K562 (cell line): ENCODE results near the gene GMEB1. TPM values are rescaled to one million over a fixed set of nuclear protein-coding genes. Genes with fewer than 3 reads are reported as not detected.

Experiments
- ATAC-seq: fragments of 200-7000 bp; cut with Tn5 transposase; 3 replicates; pipeline ENCODE4 v1.9.1; 2020; ENCODE audit warnings: moderate library complexity
- BruUV-seq: library from RNA; stranded (reverse); fragments of 400-500 nt; replicated peaks from 2 replicates; lab custom pipeline; 2021; lab: Mats Ljungman, UMichigan
- CTCF ChIA-PET: fragments of 300-600 bp; formaldehyde crosslinking; extraction: SDS; loops from one replicate; lab custom pipeline; 2021; ENCODE audit warnings: low intra/inter-chr PET ratio; lab: Yijun Ruan, JAX
- POLR2A ChIA-PET: fragments of 300-600, 350-650 bp; sonication (Branson Sonifier 250); formaldehyde crosslinking; extraction: SDS; loops from one replicate; lab custom pipeline; 2021; ENCODE audit warnings: antibody characterized with exemption, inconsistent platforms; lab: Yijun Ruan, JAX
- DNase-seq, 4 experiments: peaks; one replicate each; pipeline versions ENCODE4 v3.0.0 to v3.0.0-alpha.2; 2011 to 2018; ENCODE audit warnings: low spot score in 3 of 4, mixed read lengths in 3 of 4; ENCODE audit errors: extremely low read depth in 1 of 4
- FAIRE-seq: peaks from 2 replicates; lab custom pipeline; 2011; peaks lifted over from hg19 to GRCh38; lab: Jason Lieb, UNC
- H2AFZ ChIP-seq: 2 replicates; pipeline ENCODE4 v1.6.0; 2011; ENCODE audit warnings: low read depth, low read length, control low read depth, inconsistent platforms
- H3K27ac ChIP-seq: fragments of 200-600 bp; 3 replicates; pipeline ENCODE4 v1.8.0; 2011; ENCODE audit warnings: low read depth, mild to moderate bottlenecking, control low read depth, inconsistent platforms, low read length, moderate library complexity, mixed read lengths; ENCODE audit errors: extremely low read depth
- H3K27me3 ChIP-seq, 2 experiments: fragments of 300-600 bp in 1 of 2; 2 replicates in 1 of 2; 3 replicates in 1 of 2; pipeline versions ENCODE4 v1.6.0 to v1.8.0; 2011; ENCODE audit warnings: inconsistent platforms in 2 of 2, low read length in 2 of 2, mild to moderate bottlenecking in 1 of 2, mixed read lengths in 1 of 2, moderate library complexity in 1 of 2; ENCODE audit not compliant: control insufficient read depth in 2 of 2, insufficient read depth in 2 of 2
- H3K36me3 ChIP-seq: fragments of 300-600 bp; 3 replicates; pipeline ENCODE4 v1.8.0; 2011; ENCODE audit warnings: mild to moderate bottlenecking, low read length, inconsistent platforms; ENCODE audit not compliant: control insufficient read depth, insufficient read depth
- H3K4me1 ChIP-seq, 2 experiments: fragments of 200-600 bp in 1 of 2; replicated peaks in 1 of 2; 2 replicates in 1 of 2; 3 replicates in 1 of 2; pipeline versions ENCODE4 v1.5.1 to v1.8.0; 2011; ENCODE audit warnings: inconsistent platforms in 2 of 2, low read length in 2 of 2, mild to moderate bottlenecking in 1 of 2, mixed read lengths in 1 of 2, moderate library complexity in 1 of 2; ENCODE audit not compliant: control insufficient read depth in 2 of 2, insufficient read depth in 2 of 2
- H3K4me2 ChIP-seq: 2 replicates; pipeline ENCODE4 v1.6.1; 2011; ENCODE audit warnings: low read length, control low read depth, inconsistent platforms, mixed read lengths; ENCODE audit not compliant: insufficient read depth
- H3K4me3 ChIP-seq: fragments of 200-600 bp; sonication (generic), shearing (Covaris generic); 2 replicates; pipeline ENCODE4 v1.5.1; 2016; ENCODE audit warnings: control low read depth, inconsistent platforms
- H3K79me2 ChIP-seq: fragments of 200-600 bp; 3 replicates; pipeline ENCODE4 v1.8.0; 2011; ENCODE audit warnings: low read length, inconsistent platforms; ENCODE audit not compliant: control insufficient read depth, insufficient read depth
- H3K9ac ChIP-seq, 2 experiments: 2 replicates each; pipeline versions ENCODE4 v1.6.0 to v1.6.1; 2011; ENCODE audit warnings: low read depth in 2 of 2, low read length in 2 of 2, control low read depth in 1 of 2, inconsistent platforms in 1 of 2, mild to moderate bottlenecking in 1 of 2, mixed read lengths in 1 of 2; ENCODE audit not compliant: insufficient read depth in 1 of 2
- H3K9me1 ChIP-seq: one replicate; pipeline ENCODE4 v1.6.0; 2011; ENCODE audit warnings: inconsistent platforms, mild to moderate bottlenecking, low read length, moderate library complexity; ENCODE audit not compliant: control insufficient read depth, insufficient read depth
- H3K9me3 ChIP-seq: replicated peaks from 2 replicates; pipeline ENCODE4 v1.5.1; 2011; ENCODE audit warnings: low read depth, low read length, inconsistent platforms; ENCODE audit not compliant: control insufficient read depth, insufficient read depth
- H4K20me1 ChIP-seq: replicated peaks from 2 replicates; pipeline ENCODE4 v1.6.1; 2011; ENCODE audit warnings: low read length, inconsistent platforms, mixed read lengths; ENCODE audit not compliant: control insufficient read depth, insufficient read depth
- CSDE1 ChIP-seq, 2 experiments: fragments of 450-650 bp; IDR thresholded peaks; 2 replicates each; pipeline ENCODE4 v1.6.1; 2016; ENCODE audit warnings: mild to moderate bottlenecking in 1 of 2
- ETS2 ChIP-seq: IDR thresholded peaks from 2 replicates; pipeline ENCODE4 v1.6.1; 2016; ENCODE audit warnings: borderline replicate concordance, missing genetic modification characterization, mild to moderate bottlenecking, moderate library complexity, missing compliant biosample characterization; ENCODE audit not compliant: poor library complexity, severe bottlenecking
- EZH2 ChIP-seq: IDR thresholded peaks from 2 replicates; pipeline ENCODE4 v1.6.1; 2012; ENCODE audit warnings: low read depth, mild to moderate bottlenecking, inconsistent platforms, low read length, borderline replicate concordance
- FOSL1 ChIP-seq: fragments of 200-800 bp; sonication (Bioruptor generic); conservative IDR thresholded peaks from 2 replicates; pipeline ENCODE4 v1.6.1; 2016; ENCODE audit warnings: missing genetic modification characterization, missing compliant biosample characterization
- FOXA3 ChIP-seq, 2 experiments: fragments of 450-650 bp in 1 of 2; sonication (generic) in 1 of 2; formaldehyde crosslinking; IDR thresholded peaks in 1 of 2; conservative IDR thresholded peaks in 1 of 2; 2 replicates each; pipeline versions ENCODE4 v1.4.0 to v1.8.0; 2020 to 2022; ENCODE audit warnings: mild to moderate bottlenecking in 2 of 2, missing genetic modification reagents in 1 of 2
- HMG20A ChIP-seq: fragments of 450-650 bp; formaldehyde crosslinking; conservative IDR thresholded peaks from 2 replicates; pipeline ENCODE4 v1.4.0; 2020; ENCODE audit warnings: mild to moderate bottlenecking, mixed read lengths
- HNRNPK ChIP-seq: fragments of 200-400 bp; formaldehyde crosslinking; IDR thresholded peaks from one replicate; pipeline ENCODE4 v1.6.1; 2018; ENCODE audit warnings: mild to moderate bottlenecking, low read depth, low read length; ENCODE audit not compliant: poor library complexity, severe bottlenecking
- ILK ChIP-seq: fragments of 450-650 bp; IDR thresholded peaks from 2 replicates; pipeline ENCODE4 v1.6.1; 2016; ENCODE audit warnings: missing genetic modification characterization, low read depth, mild to moderate bottlenecking, missing compliant biosample characterization, moderate library complexity, borderline replicate concordance
- IRF2 ChIP-seq: sonication (generic); formaldehyde crosslinking; IDR thresholded peaks from 2 replicates; pipeline ENCODE4 v1.8.1; 2022; ENCODE audit warnings: mild to moderate bottlenecking, missing genetic modification reagents
- MAFF ChIP-seq: IDR thresholded peaks from 2 replicates; pipeline ENCODE4 v1.6.1; 2012; ENCODE audit warnings: low read length, improper control_type of control experiment
- MEF2A ChIP-seq: IDR thresholded peaks from 2 replicates; pipeline ENCODE4 v1.6.1; 2011; ENCODE audit warnings: low read depth, mild to moderate bottlenecking, low read length, moderate library complexity; ENCODE audit not compliant: control insufficient read depth
- NR2F6 ChIP-seq: fragments of 450-650 bp; formaldehyde crosslinking; IDR thresholded peaks from 2 replicates; pipeline ENCODE4 v1.4.0; 2020; ENCODE audit warnings: mild to moderate bottlenecking
- PHF21A ChIP-seq: fragments of 450-650 bp; IDR thresholded peaks from 2 replicates; pipeline ENCODE4 v1.6.1; 2017; ENCODE audit warnings: low read depth, borderline replicate concordance
- PKNOX1 ChIP-seq: fragments of 450-650 bp; IDR thresholded peaks from 2 replicates; pipeline ENCODE4 v1.6.1; 2016
- SRSF7 ChIP-seq: fragments of 200-400 bp; formaldehyde crosslinking; optimal IDR thresholded peaks from 2 replicates; pipeline ENCODE3; 2017; ENCODE audit warnings: mild to moderate bottlenecking, low read depth, low read length
- TBP ChIP-seq: optimal IDR thresholded peaks from 2 replicates; pipeline ENCODE3; 2011; ENCODE audit warnings: low read depth, low read length, improper control_type of control experiment
- TEAD2 ChIP-seq: fragments of 450-650 bp; IDR thresholded peaks from 2 replicates; pipeline ENCODE4 v1.6.1; 2016; ENCODE audit warnings: missing genetic modification characterization, control low read depth, missing compliant biosample characterization
- ZFP30 ChIP-seq: fragments of 250-450 bp; sonication (Bioruptor Pico); IDR thresholded peaks from 2 replicates; pipeline ENCODE4 v1.8.0; 2022; ENCODE audit warnings: moderate library complexity, mild to moderate bottlenecking, inconsistent platforms, borderline replicate concordance
- ZNF384 ChIP-seq: IDR thresholded peaks from 2 replicates; pipeline ENCODE4 v1.6.1; 2012; ENCODE audit warnings: low read depth, low read length, improper control_type of control experiment
- ZNF699 ChIP-seq: fragments of 250-450 bp; sonication (Bioruptor Pico); IDR thresholded peaks from 2 replicates; pipeline ENCODE4 v1.8.0; 2021; ENCODE audit warnings: mild to moderate bottlenecking, moderate library complexity; ENCODE audit not compliant: insufficient replicate concordance
- WGBS: fragments of 100-300 bp; shearing (Covaris generic); methylation state at CpG from one replicate; pipeline ENCODE4 v1.1.6; 2016; ENCODE audit warnings: low coverage, mixed read lengths; ENCODE audit not compliant: insufficient coverage; ENCODE audit errors: missing lambda C conversion rate; 5-methylcytosine and 5-hydroxymethylcytosine counted together
- in situ Hi-C: fragments of 300-500 bp; cut with MboI; formaldehyde crosslinking; loops from 4 replicates; pipeline ENCODE4 v1.15.0; 2018; ENCODE audit warnings: inconsistent platforms, mixed read lengths
- intact Hi-C: fragments of 100-400 bp; cut with micrococcal nuclease; formaldehyde crosslinking; loops from 2 replicates; pipeline ENCODE4 v1.14.2; 2022
- polyA plus RNA-seq, 8 experiments: library from polyadenylated mRNA; depleted of rRNA in 4 of 8; stranded (reverse) in 5 of 8; unstranded in 3 of 8; fragments of >200 nt; fragmentation: Nextera tagmentation in 2 of 8; fragmentation: Illumina TruSeq in 1 of 8; extraction: Ambion mirVana in 2 of 8; extraction: Trizol in 1 of 8; gene quantifications; 2 replicates each; pipeline versions ENCODE4 v1.2.1 to v1.2.3, GENCODE V29; 2011 to 2014; ENCODE audit warnings: inconsistent platforms in 1 of 8, missing spikeins in 1 of 8
- total RNA-seq, 7 experiments: library from RNA; depleted of rRNA in 6 of 7; stranded (reverse); fragments of >200 nt in 6 of 7; fragmentation: Illumina TruSeq in 2 of 7; extraction: Trizol in 2 of 7; gene quantifications; 2 replicates each; pipeline versions ENCODE4 v1.2.1 to v1.2.3, GENCODE V29; 2011 to 2021; ENCODE audit warnings: low replicate concordance in 1 of 7
- TF ChIP-seq, protein P1 (sequence below): fragments of 250-450 bp; sonication (Bioruptor Pico); IDR thresholded peaks from 2 replicates; pipeline ENCODE4 v1.8.0; 2021; ENCODE audit warnings: moderate library complexity, mild to moderate bottlenecking, inconsistent platforms

Gene GMEB1
- total and polyA plus RNA-seq, 9 of the 15 experiments (the other 6 are each of a cell fraction or from before 2014, with no cell fraction given), result 6.6 to 17.5 (median 8.5) TPM

GRCh38 chr1:28646040-28646439, 22.5 kb upstream of the GMEB1 start:
- peaks cover 2% of the 10 kb centered on the region; the same call in 2 of the 3 replicates for H3K36me3 ChIP-seq
- no TSS peak for BruUV-seq
- H3K9me1 ChIP-seq, result no peaks in the 10 kb centered on the region
- ChIA-PET CTCF (no interaction called here), POLR2A (interaction anchor here (0.5 to 0.6 kb wide), 3 partner anchors 22 to 210 kb away, joined by 3 read pairs; partner anchors contain the start of gene GMEB1)
- DNase-seq, result peak in 1 of 4 experiments; percentile 45
- H3K9ac ChIP-seq, result peak overlapping the region in 1 of 2 experiments; percentile 51; a peak in 1 of 4 replicates
- H3K79me2 ChIP-seq, result peaks cover 38% of the 10 kb centered on the region
- in situ Hi-C loops (loop anchor here (5.0 kb wide), 1 partner anchor 221 kb away; no protein-coding TSS in a partner anchor), intact Hi-C loops (loop anchor here (5.0 to 10.0 kb wide), 3 partner anchors 411 to 556 kb away; partner anchors contain the start of genes ATP5IF1, DNAJC8 and SRSF4)
- H3K27ac ChIP-seq, result peak overlapping the region; percentile 20
- H3K4me2 ChIP-seq, result no peak overlapping the region
- no peak for ATAC-seq
- H3K4me3 ChIP-seq, result no peak overlapping the region
- no peaks in the 10 kb centered on the region for H3K27me3 ChIP-seq
- WGBS, result 69% methylated on average over 1 of the region's 1 CpG
- FAIRE-seq, result no peak
- no peaks in the 10 kb centered on the region for H3K9me3 ChIP-seq
- H3K4me1 ChIP-seq, result peaks cover 36 to 37% of the 10 kb centered on the region in 2 experiments; a peak in 4 of 5 replicates
- no peaks in the 10 kb centered on the region for H4K20me1 ChIP-seq
- no peak overlapping the region for H2AFZ ChIP-seq
- no peak for TF ChIP-seq TBP
- no peak for TF ChIP-seq CSDE1 (IDR thresholded peaks at IDR 0.05)
- TF ChIP-seq EZH2, result no peak
- TF ChIP-seq MEF2A, result no peak
- no peak for TF ChIP-seq HMG20A (CRISPR knock-in tag)
- TF ChIP-seq ZFP30 (CRISPR knock-in tag), result no peak
- TF ChIP-seq, protein P1, sequence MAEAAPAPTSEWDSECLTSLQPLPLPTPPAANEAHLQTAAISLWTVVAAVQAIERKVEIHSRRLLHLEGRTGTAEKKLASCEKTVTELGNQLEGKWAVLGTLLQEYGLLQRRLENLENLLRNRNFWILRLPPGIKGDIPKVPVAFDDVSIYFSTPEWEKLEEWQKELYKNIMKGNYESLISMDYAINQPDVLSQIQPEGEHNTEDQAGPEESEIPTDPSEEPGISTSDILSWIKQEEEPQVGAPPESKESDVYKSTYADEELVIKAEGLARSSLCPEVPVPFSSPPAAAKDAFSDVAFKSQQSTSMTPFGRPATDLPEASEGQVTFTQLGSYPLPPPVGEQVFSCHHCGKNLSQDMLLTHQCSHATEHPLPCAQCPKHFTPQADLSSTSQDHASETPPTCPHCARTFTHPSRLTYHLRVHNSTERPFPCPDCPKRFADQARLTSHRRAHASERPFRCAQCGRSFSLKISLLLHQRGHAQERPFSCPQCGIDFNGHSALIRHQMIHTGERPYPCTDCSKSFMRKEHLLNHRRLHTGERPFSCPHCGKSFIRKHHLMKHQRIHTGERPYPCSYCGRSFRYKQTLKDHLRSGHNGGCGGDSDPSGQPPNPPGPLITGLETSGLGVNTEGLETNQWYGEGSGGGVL (CRISPR knock-in tag), result no peak
- no peak for TF ChIP-seq SRSF7
- TF ChIP-seq PHF21A, result no peak
- no peak for TF ChIP-seq NR2F6 (CRISPR knock-in tag)
- no peak for TF ChIP-seq FOXA3 (CRISPR knock-in tag; conservative IDR thresholded peaks at IDR 0.05 in 1 of 2, IDR thresholded peaks at IDR 0.05 in 1 of 2)
- peak; percentile 87 for TF ChIP-seq PKNOX1
- TF ChIP-seq IRF2, result no peak
- TF ChIP-seq ETS2 (tag), result no peak
- no peak for TF ChIP-seq HNRNPK
- no peak for TF ChIP-seq FOSL1 (tag)
- TF ChIP-seq ILK, result no peak
- peak; percentile 26; the same call in 1 of the 2 replicates for TF ChIP-seq TEAD2 (tag)
- TF ChIP-seq ZNF384, result peak; percentile 53; the same call in 1 of the 2 replicates
- no peak for TF ChIP-seq ZNF699 (CRISPR knock-in tag)
- TF ChIP-seq MAFF, result no peak
